Activated naive CD8-positive, alpha-beta T cell (primary cell): ENCODE results near the gene SORBS1.

Source experiments
- H3K27ac Mint-ChIP-seq: one replicate; pipeline ENCODE4 v1.8.0; 2021; ENCODE audit warnings: mixed read lengths
- H3K27me3 Mint-ChIP-seq: one replicate; pipeline ENCODE4 v1.8.0; 2021; ENCODE audit warnings: mixed read lengths
- H3K36me3 Mint-ChIP-seq: one replicate; pipeline ENCODE4 v1.8.0; 2021; ENCODE audit warnings: mixed read lengths
- H3K4me1 Mint-ChIP-seq: one replicate; pipeline ENCODE4 v1.8.0; 2021; ENCODE audit warnings: low read depth, mixed read lengths
- H3K4me3 Mint-ChIP-seq: one replicate; pipeline ENCODE4 v1.8.0; 2021; ENCODE audit warnings: mild to moderate bottlenecking, mixed read lengths
- H3K9me3 Mint-ChIP-seq: one replicate; pipeline ENCODE4 v1.8.0; 2021; ENCODE audit warnings: low read depth, mixed read lengths

Gene SORBS1

DNA sequence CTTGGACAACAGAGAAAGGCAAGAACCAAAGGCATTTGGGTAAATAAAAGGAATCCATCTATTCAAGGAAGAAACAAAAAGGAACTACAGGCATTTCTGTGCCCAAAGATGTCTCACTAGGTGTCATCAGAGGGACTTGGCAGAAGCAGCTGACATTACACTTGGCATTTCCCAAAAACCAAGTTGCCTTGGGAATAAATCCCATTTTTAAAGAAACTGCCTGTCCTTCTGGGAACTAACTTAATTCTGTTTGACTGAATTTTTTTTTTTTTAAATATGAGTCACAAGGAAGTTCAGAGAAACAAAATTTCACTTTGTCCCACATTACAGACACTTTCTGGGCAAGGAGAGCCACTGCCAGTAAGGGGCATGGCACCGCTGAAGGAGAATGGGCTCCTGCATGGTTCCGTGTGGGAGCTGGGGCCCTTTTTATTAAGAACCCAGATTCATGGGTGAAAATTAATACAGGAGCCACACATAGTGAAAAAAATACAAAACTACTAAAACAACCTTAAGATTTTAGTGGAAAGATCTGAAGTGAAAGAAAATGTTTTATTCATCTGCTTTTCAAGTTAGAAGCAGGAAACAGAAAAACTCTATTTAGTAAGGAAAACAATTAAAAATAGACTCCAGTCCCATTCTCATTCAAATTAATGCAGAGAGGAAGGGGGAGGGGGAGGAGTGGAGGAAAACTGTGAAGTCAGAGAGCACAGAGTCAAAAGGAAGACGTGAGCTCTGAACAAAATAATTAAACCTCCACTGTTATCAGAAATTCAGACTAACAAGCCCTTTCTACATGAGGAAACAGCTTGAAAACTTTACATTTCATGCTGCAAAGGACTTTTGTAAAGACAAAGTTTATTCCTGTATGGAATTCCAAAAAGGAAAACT is 151.9 kb downstream of the SORBS1 start:
- Mint-ChIP-seq H3K36me3 (peaks cover 4% of the 10 kb centered on the region), H3K27ac (no peak overlapping the region), H3K4me3 (no peak overlapping the region), H3K27me3 (no peaks in the 10 kb centered on the region), H3K4me1 (no peaks in the 10 kb centered on the region), H3K9me3 (no peaks in the 10 kb centered on the region)

DNA sequence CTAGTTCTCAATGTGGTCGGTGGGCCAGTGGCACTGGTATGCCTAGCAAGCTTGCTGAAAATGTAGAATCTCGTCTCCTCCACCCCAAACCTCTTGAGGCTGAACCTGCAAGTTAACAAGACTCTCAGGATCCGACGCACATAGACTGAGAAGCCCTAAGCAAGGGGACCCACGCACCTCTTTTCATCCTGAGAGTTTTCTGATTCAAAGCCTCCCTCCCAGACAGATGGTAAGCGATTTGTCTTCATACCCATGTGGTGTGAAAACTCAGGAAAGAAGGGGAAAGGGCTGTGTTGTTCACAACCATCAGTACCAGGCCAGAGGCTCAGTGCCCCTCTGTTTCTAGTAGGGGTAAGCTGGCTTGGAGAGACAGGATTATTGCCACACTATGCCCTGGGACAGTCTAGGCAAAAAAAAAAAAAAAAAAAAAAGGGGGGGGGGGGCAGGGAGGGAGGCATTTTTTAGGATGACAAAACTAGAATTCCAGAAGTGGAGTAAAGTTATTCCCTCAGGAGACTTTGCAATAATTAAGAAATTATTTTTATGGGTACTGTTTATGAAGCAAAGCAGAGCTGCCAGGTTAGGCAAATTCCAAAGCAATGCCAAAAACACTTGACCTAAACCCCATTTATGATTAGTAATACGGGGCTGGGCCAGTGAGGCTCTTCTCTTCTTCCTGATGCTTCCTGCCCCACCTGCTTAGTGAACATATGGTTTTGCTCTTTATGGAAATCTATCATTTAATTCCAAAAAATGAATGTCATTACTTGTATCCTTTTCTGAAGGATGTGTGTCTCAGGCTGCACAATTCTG is 152.8 kb downstream of the SORBS1 start:
- H3K4me1 Mint-ChIP-seq = no peaks in the 10 kb centered on the region
- no peak overlapping the region for H3K27ac Mint-ChIP-seq
- H3K9me3 Mint-ChIP-seq = no peaks in the 10 kb centered on the region
- H3K36me3 Mint-ChIP-seq = peaks cover 4% of the 10 kb centered on the region
- no peaks in the 10 kb centered on the region for H3K27me3 Mint-ChIP-seq
- H3K4me3 Mint-ChIP-seq = no peak overlapping the region

DNA sequence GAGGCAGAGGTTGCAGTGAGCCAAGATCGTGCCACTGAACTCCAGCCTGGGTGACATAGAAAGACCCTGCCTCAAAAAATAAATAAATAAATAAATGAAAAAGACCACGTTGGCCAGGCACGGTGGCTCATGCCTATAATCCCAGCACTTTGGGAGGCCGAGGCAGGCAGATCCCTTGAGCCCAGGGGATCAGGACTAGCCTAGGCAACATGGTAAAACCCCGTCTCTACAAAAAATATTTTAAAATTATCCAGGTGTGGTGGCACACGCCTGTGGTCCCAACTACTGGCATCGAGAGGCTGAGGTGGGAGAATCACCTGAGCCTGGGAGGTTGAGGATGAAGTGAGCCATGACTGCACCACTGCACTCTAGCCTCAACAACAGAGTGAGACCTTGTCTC is 153.6 kb downstream of the SORBS1 start:
- Mint-ChIP-seq H3K4me3 (no peak overlapping the region), H3K36me3 (peaks cover 4% of the 10 kb centered on the region), H3K27ac (no peak overlapping the region), H3K27me3 (no peaks in the 10 kb centered on the region), H3K9me3 (no peaks in the 10 kb centered on the region), H3K4me1 (no peaks in the 10 kb centered on the region)

DNA sequence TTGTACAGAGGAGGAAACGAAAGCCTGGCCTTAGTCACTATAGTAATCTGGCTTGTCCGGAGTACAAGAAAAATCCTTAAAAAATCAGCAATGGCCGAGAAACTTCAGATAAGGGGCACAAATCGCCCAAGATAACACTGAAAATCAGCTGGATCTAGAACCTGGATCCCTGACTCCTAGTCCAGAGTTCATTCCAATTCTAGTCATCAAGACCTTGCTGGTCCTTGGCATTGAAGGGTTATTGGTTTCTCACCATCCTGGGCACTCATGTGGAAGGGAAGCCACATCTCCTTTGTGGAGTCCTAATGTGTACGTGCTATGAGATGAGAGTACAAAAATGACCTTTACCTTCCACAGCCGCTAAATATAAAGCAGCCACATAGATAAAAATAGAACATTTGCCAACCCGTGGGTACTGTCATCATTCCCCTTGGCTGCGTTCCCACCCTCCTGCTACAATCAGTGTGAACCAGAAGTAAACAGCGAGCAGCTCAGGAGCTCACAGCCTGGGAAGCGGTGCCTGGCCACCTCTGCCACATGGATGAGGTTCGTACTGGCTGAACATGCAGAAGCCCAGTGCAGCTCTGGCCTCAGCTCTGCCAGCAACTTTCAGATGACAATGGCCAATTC is 154.4 kb downstream of the SORBS1 start:
- H3K4me1 Mint-ChIP-seq = no peaks in the 10 kb centered on the region

DNA sequence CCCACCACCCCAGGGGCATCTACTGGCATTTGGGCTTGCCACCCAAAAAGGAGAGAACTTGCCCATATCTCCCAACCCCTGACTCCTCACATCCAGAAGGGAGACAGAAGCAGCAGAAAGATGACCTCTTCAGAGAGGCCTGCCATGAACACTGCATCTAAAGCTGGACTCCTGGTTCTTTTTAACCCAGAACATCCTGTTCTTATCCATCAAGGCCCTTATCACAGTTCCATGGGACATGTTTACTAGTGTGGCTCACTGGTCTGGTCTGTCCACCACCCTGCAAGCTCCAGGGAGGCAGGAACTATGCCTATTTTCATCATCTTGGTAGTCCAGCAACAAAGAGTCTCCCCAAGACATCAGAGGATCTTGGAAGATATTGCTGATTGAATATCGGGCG is 155.5 kb downstream of the SORBS1 start:
- peaks cover 4% of the 10 kb centered on the region for H3K36me3 Mint-ChIP-seq
- H3K9me3 Mint-ChIP-seq = no peaks in the 10 kb centered on the region
- H3K27ac Mint-ChIP-seq = no peak overlapping the region
- H3K4me1 Mint-ChIP-seq = no peaks in the 10 kb centered on the region
- no peak overlapping the region for H3K4me3 Mint-ChIP-seq
- no peaks in the 10 kb centered on the region for H3K27me3 Mint-ChIP-seq

More for the DNA sequence above, 154.4 kb downstream of the SORBS1 start:
- Mint-ChIP-seq H3K4me3 (no peak overlapping the region), H3K9me3 (no peaks in the 10 kb centered on the region), H3K27ac (no peak overlapping the region), H3K27me3 (no peaks in the 10 kb centered on the region), H3K36me3 (peaks cover 4% of the 10 kb centered on the region)

DNA sequence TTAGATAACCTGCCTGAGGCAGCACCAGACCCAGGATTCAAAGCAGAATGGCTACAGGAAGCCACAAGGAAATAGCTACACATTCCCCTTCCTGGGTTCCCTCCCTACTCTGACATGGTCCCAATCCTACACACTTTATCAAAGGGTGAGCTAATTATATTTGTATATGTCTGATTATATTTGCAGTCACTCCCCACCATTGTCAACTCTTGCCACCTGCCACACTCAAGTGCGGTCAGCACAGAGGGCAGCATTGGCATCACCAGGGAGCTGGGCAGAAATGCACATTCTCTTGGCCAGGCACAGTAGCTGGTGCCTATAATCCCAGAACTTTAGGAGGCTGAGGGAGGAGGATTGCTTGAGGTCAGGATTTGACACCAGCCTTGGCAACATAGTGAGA is 156.3 kb downstream of the SORBS1 start:
- Mint-ChIP-seq H3K9me3 (no peaks in the 10 kb centered on the region), H3K4me3 (no peak overlapping the region), H3K27ac (no peak overlapping the region), H3K27me3 (no peaks in the 10 kb centered on the region), H3K4me1 (no peaks in the 10 kb centered on the region), H3K36me3 (peaks cover 4% of the 10 kb centered on the region)

DNA sequence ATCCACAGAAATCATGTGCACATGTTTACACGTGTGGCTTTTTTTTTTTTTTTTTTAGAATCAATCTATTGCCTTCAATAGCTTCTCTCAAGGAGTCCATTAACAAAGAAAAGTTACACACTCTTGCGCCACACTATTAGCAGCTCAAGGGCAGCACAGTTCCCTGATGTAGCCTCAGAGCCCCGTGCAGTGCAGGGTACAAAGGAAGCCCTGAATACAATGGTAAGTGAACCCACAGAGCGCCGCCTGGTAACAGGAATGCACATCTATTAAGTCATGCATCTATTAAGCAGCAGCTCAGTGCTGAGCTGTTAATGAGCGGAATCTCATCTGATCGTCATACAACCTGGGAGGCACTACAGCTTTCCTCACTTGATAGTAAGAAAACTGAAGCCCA is 156.7 kb downstream of the SORBS1 start:
- H3K27ac Mint-ChIP-seq = no peak overlapping the region
- no peaks in the 10 kb centered on the region for H3K27me3 Mint-ChIP-seq
- H3K4me1 Mint-ChIP-seq = no peaks in the 10 kb centered on the region
- no peak overlapping the region for H3K4me3 Mint-ChIP-seq
- peaks cover 2% of the 10 kb centered on the region for H3K36me3 Mint-ChIP-seq
- H3K9me3 Mint-ChIP-seq = no peaks in the 10 kb centered on the region

DNA sequence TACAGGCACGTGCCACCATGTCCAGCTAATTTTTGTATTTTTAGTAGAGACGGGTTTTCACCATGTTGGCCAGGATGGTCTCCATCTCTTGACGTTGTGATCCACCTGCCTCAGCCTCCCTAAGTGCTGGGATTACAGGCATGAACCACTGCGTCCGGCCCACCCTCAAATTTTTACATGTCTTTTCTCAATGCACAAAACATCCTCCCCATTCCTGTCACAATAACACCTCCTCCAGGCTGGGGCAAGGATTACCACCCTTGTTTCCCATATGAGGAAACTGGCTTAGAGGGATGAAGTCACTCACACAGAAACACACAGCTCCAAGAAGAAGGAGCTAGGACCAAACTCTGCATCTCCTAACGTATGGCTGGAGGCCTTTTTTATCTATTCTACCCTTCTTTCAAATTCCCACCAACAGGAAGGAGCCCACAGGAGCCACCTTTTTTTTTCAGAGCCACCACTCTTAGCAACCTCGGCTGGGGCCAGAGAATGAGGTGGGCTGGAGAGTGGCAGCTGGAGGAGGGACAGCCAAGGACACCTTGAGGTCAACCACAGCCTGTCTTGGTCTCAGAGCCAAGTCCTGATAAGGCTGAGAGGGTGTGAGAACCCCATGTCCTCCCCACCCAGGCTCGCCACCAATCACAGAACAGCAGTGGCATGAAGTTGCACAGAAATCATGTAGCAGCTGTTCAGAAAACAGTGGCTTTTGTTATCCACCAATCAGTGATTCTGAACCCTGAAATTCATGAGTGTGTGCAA is 157.3 kb downstream of the SORBS1 start:
- Mint-ChIP-seq H3K36me3 (peaks cover 2% of the 10 kb centered on the region), H3K9me3 (no peaks in the 10 kb centered on the region), H3K27ac (no peak overlapping the region), H3K4me3 (no peak overlapping the region), H3K4me1 (no peaks in the 10 kb centered on the region), H3K27me3 (no peaks in the 10 kb centered on the region)

DNA sequence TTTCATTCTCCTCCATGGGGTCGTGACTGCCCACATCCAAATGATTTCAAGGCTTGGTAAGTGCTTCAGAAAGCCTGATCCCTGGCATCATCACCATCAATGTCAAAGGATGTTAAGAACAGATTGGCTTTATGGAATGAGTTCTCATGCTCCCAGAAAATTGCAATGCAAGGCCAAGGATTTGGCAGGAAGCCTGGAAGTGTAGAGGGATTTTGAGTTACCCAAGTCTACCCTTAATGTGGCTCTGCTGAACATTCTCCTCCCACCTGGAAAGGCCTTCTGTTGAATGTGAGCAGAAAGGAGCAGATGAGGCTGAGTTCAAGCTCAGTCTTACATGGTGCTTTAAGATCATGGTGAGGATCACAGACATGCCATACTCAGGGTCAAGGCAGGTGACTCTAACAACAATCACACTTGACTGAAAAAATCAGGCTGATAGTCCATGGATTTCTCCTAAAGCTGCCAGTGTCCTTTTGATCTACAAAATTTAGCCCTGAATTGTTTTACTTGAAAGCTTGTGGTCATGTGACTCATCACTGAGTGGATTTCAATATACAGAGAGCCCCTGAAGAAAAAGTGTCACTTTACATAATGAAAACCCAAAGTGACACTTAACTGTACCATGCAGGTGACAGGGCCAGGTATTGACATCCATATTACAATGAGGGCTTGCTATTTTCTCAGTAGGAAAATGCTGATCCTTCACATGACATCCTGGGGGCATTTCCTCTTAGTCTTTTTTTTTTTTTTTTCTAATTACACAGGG is 159.3 kb downstream of the SORBS1 start:
- H3K9me3 Mint-ChIP-seq = no peaks in the 10 kb centered on the region
- H3K4me3 Mint-ChIP-seq = no peak overlapping the region
- no peaks in the 10 kb centered on the region for H3K4me1 Mint-ChIP-seq
- H3K27me3 Mint-ChIP-seq = no peaks in the 10 kb centered on the region
- no peak overlapping the region for H3K27ac Mint-ChIP-seq
- H3K36me3 Mint-ChIP-seq = peaks cover 2% of the 10 kb centered on the region

DNA sequence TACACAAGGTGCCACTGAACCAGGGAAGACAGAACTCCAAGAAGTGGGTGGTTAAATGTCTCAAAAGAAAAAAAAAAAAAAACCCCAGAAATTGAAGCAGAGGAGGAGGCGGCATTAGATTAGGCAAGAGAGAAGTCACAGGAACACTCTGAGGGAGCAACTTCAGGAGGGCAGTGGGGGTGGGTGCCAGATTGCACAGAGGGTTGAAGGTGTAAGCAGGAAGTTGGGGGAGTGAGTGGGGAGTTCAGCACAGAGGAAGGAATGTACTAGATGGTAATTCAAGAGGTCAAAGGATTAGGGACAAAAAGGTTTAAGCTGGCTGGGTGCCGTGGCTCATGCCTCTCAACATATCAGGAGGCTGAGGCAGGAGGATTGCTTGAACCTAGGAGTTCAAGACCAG is 160.4 kb downstream of the SORBS1 start:
- H3K36me3 Mint-ChIP-seq = no peaks in the 10 kb centered on the region
- H3K4me1 Mint-ChIP-seq = no peaks in the 10 kb centered on the region
- H3K27me3 Mint-ChIP-seq = no peaks in the 10 kb centered on the region
- H3K9me3 Mint-ChIP-seq = no peaks in the 10 kb centered on the region
- no peak overlapping the region for H3K27ac Mint-ChIP-seq
- no peak overlapping the region for H3K4me3 Mint-ChIP-seq

DNA sequence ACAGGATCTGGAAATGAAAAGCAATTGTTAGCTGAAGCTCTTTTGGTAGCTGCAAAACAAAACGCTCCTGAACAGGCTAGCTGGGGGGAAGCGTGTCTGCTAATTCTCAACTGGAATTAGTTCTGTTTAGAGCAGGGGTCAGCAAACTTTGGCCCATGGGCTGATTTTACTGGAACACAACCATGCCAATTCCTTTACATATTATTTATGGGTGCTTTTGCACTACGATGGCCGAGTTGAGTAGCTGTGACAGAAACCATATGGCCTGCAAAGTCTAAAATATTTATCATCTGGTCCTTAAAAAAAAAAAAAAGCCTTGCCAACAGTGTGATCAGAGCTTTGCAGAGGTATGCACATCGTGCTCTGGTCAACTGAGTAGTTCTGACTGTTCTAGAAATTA is 162.0 kb downstream of the SORBS1 start:
- Mint-ChIP-seq H3K4me1 (no peaks in the 10 kb centered on the region), H3K27ac (no peak overlapping the region), H3K9me3 (no peaks in the 10 kb centered on the region), H3K36me3 (no peaks in the 10 kb centered on the region), H3K4me3 (no peak overlapping the region), H3K27me3 (no peaks in the 10 kb centered on the region)

DNA sequence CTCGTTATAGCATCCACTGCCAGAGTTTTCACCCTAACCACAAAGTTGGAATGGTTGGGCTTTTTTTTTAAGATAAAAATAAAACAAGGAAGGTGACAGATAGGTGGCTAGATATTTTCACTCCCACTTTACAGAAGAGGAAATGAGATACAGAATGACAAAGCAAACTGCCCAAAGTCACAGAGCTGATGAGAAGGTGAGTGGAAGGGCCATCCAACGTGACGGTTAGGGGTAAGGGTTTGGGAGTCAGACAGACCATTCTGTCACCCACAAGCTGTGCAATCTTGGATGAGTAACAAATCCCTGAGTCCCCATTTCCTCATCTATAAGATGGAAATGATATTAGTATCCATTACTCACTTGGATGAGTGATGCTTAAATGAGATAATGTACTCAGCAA is 163.4 kb downstream of the SORBS1 start:
- Mint-ChIP-seq H3K27me3 (no peaks in the 10 kb centered on the region), H3K36me3 (no peaks in the 10 kb centered on the region), H3K4me3 (no peak overlapping the region), H3K27ac (no peak overlapping the region), H3K4me1 (no peaks in the 10 kb centered on the region), H3K9me3 (no peaks in the 10 kb centered on the region)

DNA sequence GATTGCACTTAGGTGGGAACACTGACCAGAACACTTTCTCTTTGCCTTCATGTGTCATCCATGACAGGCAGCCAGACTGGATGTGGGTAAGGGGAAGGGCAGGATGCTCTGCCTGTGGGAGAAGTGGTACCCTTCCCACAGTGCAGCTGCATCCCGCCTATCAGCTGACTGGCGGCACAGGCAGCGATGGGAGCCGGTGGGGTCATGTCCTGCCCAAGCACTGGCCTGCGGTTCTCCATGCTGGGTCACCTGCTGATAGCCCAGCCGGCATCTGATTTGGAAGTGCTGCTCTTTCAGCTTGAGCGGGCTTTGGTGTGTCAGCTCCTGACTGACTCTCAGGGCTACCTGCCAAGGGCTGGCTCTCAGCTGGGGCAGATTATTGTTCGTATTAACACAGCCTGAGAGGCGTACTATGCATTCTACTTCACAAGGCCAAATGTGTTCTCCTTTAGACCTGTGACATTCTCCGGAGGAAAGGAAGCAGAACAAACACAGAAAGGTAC is 165.2 kb downstream of the SORBS1 start:
- no peaks in the 10 kb centered on the region for H3K9me3 Mint-ChIP-seq
- H3K27me3 Mint-ChIP-seq = no peaks in the 10 kb centered on the region
- H3K4me1 Mint-ChIP-seq = no peaks in the 10 kb centered on the region
- H3K36me3 Mint-ChIP-seq = no peaks in the 10 kb centered on the region
- no peak overlapping the region for H3K27ac Mint-ChIP-seq
- H3K4me3 Mint-ChIP-seq = no peak overlapping the region
